Activated CD4-positive, alpha-beta T cell treated with anti-CD3 and anti-CD28 coated beads, Interleukin-2, amount 10 ng/mL, durations not matched to agents 24 days and 14 days (primary cell): ENCODE measurements around the gene ZG16B. TPM values are rescaled to one million over a fixed set of nuclear protein-coding genes. Genes with fewer than 3 reads are reported as not detected.

Experiments used
- DNase-seq: peaks from one replicate; pipeline ENCODE4 v3.0.0; 2022
- H3K27ac Mint-ChIP-seq: one replicate; pipeline ENCODE4 v1.8.0; 2022; ENCODE audit warnings: mild to moderate bottlenecking, mixed read lengths
- H3K27me3 Mint-ChIP-seq: one replicate; pipeline ENCODE4 v1.8.0; 2022; ENCODE audit warnings: mixed read lengths
- H3K36me3 Mint-ChIP-seq: one replicate; pipeline ENCODE4 v1.8.0; 2022; ENCODE audit warnings: low read depth, mild to moderate bottlenecking, mixed read lengths
- H3K4me1 Mint-ChIP-seq: one replicate; pipeline ENCODE4 v1.8.0; 2021; ENCODE audit warnings: mixed read lengths
- H3K4me3 Mint-ChIP-seq: one replicate; pipeline ENCODE4 v1.8.0; 2022; ENCODE audit warnings: mild to moderate bottlenecking, moderate library complexity, mixed read lengths
- H3K9me3 Mint-ChIP-seq: one replicate; pipeline ENCODE4 v1.8.0; 2021; ENCODE audit warnings: mixed read lengths
- intact Hi-C: fragments of 100-400 bp; cut with micrococcal nuclease; formaldehyde crosslinking; loops from one replicate; pipeline ENCODE4 v1.15.1; 2023
- total RNA-seq: library from RNA; stranded (reverse); gene quantifications from 2 replicates; pipeline ENCODE4 v1.2.3, GENCODE V29; 2022

ZG16B gene
- total RNA-seq, 1 donor from 2014 or later = 9.3 TPM

GRCh38 chr16:2867987-2868789, 38.1 kb downstream of the ZG16B start:
- Mint-ChIP-seq H3K36me3 (no peaks in the 10 kb centered on the region), H3K4me1 (peaks cover 10% of the 10 kb centered on the region), H3K4me3 (peak overlapping the region; percentile 91), H3K9me3 (no peaks in the 10 kb centered on the region), H3K27me3 (peaks cover 7% of the 10 kb centered on the region), H3K27ac (peak overlapping the region; percentile 91)
- peak; percentile 98 for DNase-seq
- intact Hi-C loops = loop anchor here (1.0 to 5.0 kb wide), 3 partner anchors 29 to 196 kb away; partner anchors contain the start of gene ELOB

GRCh38 chr16:2871926-2872325, 41.8 kb downstream of the ZG16B start:
- H3K9me3 Mint-ChIP-seq = no peaks in the 10 kb centered on the region
- H3K27ac Mint-ChIP-seq = no peak overlapping the region
- peaks cover 4% of the 10 kb centered on the region for H3K27me3 Mint-ChIP-seq
- H3K4me1 Mint-ChIP-seq = peaks cover 7% of the 10 kb centered on the region
- no peaks in the 10 kb centered on the region for H3K36me3 Mint-ChIP-seq
- H3K4me3 Mint-ChIP-seq = no peak overlapping the region
- DNase-seq = no peak
- intact Hi-C loops = no loop called here

GRCh38 chr16:2874032-2874911, 44.2 kb downstream of the ZG16B start:
- Mint-ChIP-seq H3K4me1 (no peaks in the 10 kb centered on the region), H3K36me3 (no peaks in the 10 kb centered on the region), H3K27ac (no peak overlapping the region), H3K27me3 (peaks cover 4% of the 10 kb centered on the region), H3K9me3 (no peaks in the 10 kb centered on the region), H3K4me3 (no peak overlapping the region)
- DNase-seq = no peak
- intact Hi-C loops = loop anchor here (2.0 kb wide), 1 partner anchor 53 kb away; no protein-coding TSS in a partner anchor

GRCh38 chr16:2874912-2875362, 44.8 kb downstream of the ZG16B start:
- peak; percentile 90 for DNase-seq
- Mint-ChIP-seq H3K9me3 (no peaks in the 10 kb centered on the region), H3K36me3 (no peaks in the 10 kb centered on the region), H3K27ac (no peak overlapping the region), H3K4me3 (no peak overlapping the region), H3K27me3 (peaks cover 4% of the 10 kb centered on the region), H3K4me1 (no peaks in the 10 kb centered on the region)
- intact Hi-C loops = loop anchor here (1.0 to 2.0 kb wide), 2 partner anchors 44 to 52 kb away; no protein-coding TSS in a partner anchor

- Mint-ChIP-seq H3K27ac (no peak overlapping the region), H3K27me3 (peaks cover 3% of the 10 kb centered on the region), H3K36me3 (no peaks in the 10 kb centered on the region), H3K9me3 (no peaks in the 10 kb centered on the region), H3K4me3 (no peak overlapping the region), H3K4me1 (peaks cover 11% of the 10 kb centered on the region)
- no peak for DNase-seq
- intact Hi-C loops = loop anchor here (5.0 kb wide), 1 partner anchor 82 kb away; the partner anchor contains the start of gene KREMEN2
These were observed 49.9 kb downstream of the ZG16B start for GRCh38 chr16:2879854-2880508.

Other genes starting within 250 kb of the ZG16B start
- gene KCTD5, start 147.8 kb upstream of the ZG16B start, total RNA-seq = 54.4 and 57.0 TPM in 2 replicates
- gene PRSS27, start 110.1 kb upstream of the ZG16B start, total RNA-seq = 1.8 and 2.0 TPM in 2 replicates
- gene SRRM2, start 77.7 kb upstream of the ZG16B start, total RNA-seq = 635 and 680 TPM in 2 replicates
- 241 and 259 TPM in 2 replicates for gene ELOB, start 53.0 kb upstream of the ZG16B start, total RNA-seq
- gene PRSS33, start 42.7 kb upstream of the ZG16B start, total RNA-seq = not detected in 2 replicates
- gene PRSS41, start 31.8 kb upstream of the ZG16B start, total RNA-seq = not detected in 2 replicates
- 10.2 and 11.8 TPM in 2 replicates for gene PRSS21, start 13.1 kb upstream of the ZG16B start, total RNA-seq
- gene PRSS22, start 27.9 kb downstream of the ZG16B start, total RNA-seq = not detected in 2 replicates
- gene FLYWCH2, start 52.9 kb downstream of the ZG16B start, total RNA-seq = 21.2 and 22.2 TPM in 2 replicates
- gene FLYWCH1, start 81.6 kb downstream of the ZG16B start, total RNA-seq = 63.9 and 64.5 TPM in 2 replicates
- 0.17 and 0.28 TPM in 2 replicates for gene KREMEN2, start 134.0 kb downstream of the ZG16B start, total RNA-seq
- gene PAQR4, start 139.0 kb downstream of the ZG16B start, total RNA-seq = 41.0 and 43.3 TPM in 2 replicates
- gene PKMYT1, start 150.1 kb downstream of the ZG16B start, total RNA-seq = 152 TPM in 2 replicates
- not detected in 2 replicates for gene CLDN9, start 182.6 kb downstream of the ZG16B start, total RNA-seq
- not detected in 2 replicates for gene CLDN6, start 187.9 kb downstream of the ZG16B start, total RNA-seq
- 7.3 TPM in 2 replicates for gene TNFRSF12A, start 190.1 kb downstream of the ZG16B start, total RNA-seq
- 29.4 TPM in 2 replicates for gene HCFC1R1, start 193.6 kb downstream of the ZG16B start, total RNA-seq
- gene THOC6, start 193.7 kb downstream of the ZG16B start, total RNA-seq = 55.3 and 57.0 TPM in 2 replicates
- gene BICDL2, start 206.6 kb downstream of the ZG16B start, total RNA-seq = 0.43 and 0.63 TPM in 2 replicates
- 8.1 and 10.2 TPM in 2 replicates for gene MMP25, start 216.3 kb downstream of the ZG16B start, total RNA-seq
- gene IL32, start 235.3 kb downstream of the ZG16B start, total RNA-seq = 918 and 934 TPM in 2 replicates